ENCODE results near the gene SERTAD2. TPM values are rescaled to one million over a fixed set of nuclear protein-coding genes. Genes with fewer than 3 reads are reported as not detected.
A peak's percentile ranks its signal among the peaks of the same experiment; 100 is the strongest.

SERTAD2 gene
- total RNA-seq, 1 donor from 2014 or later: 42.2 TPM

DNA sequence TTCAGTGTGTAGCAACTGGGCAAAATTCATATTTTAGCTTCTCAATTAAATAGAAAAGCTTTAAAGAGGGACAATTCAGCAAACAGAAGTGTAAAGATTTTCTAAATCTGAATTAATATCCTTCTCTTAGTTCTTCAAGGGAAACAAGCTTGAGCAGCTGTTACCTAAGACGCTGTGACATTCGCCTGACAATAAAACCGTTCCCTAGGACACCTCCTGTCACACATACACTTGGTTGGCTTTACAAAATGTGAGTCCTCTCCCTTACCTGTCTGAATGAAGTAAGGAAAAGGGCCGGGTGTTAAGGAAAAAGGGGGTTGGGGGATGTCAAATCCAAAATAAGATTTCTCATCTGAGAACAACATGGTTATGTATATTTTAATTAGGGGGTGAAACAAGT, 2.1 kb downstream of the SERTAD2 start:
- Mint-ChIP-seq H3K27me3 (ENCODE audit: low read depth, unreplicated experiment) (no peaks in the 10 kb centered on the region), H3K9me3 (ENCODE audit: unreplicated experiment) (no peaks in the 10 kb centered on the region), H3K36me3 (ENCODE audit: low read depth, unreplicated experiment) (peaks cover 1% of the 10 kb centered on the region), H3K4me1 (ENCODE audit: low read depth, unreplicated experiment) (peaks cover 55% of the 10 kb centered on the region), H3K27ac (ENCODE audit: unreplicated experiment) (no peak overlapping the region), H3K4me3 (ENCODE audit: unreplicated experiment) (peak overlapping the region; percentile 91)
- Histone ChIP-seq H2AFZ (ENCODE audit: low read depth, low read length) (no peak overlapping the region), H3K4me2 (ENCODE audit: low read length) (peak overlapping the region; percentile 92), H3K9me3 (ENCODE audit: insufficient read depth, low read depth, low read length) (no peaks in the 10 kb centered on the region), H3K9ac (ENCODE audit: low read length) (peak overlapping the region; percentile 5), H3K4me1 (ENCODE audit: insufficient read depth, low read length) (peaks cover 30% of the 10 kb centered on the region), H4K20me1 (ENCODE audit: insufficient read depth, low read length) (peaks cover 50% of the 10 kb centered on the region), H3K27ac (ENCODE audit: low read depth, low read length) (no peak overlapping the region), H3K36me3 (ENCODE audit: insufficient read depth, low read length) (no peaks in the 10 kb centered on the region), H3K79me2 (ENCODE audit: insufficient read depth, low read length) (peaks cover 65% of the 10 kb centered on the region), H3K27me3 (ENCODE audit: insufficient read depth, low read length) (no peaks in the 10 kb centered on the region), H3K4me3 (ENCODE audit: insufficient read depth, low read depth, low read length) (no peak overlapping the region)
- no peak for FAIRE-seq
- no peak for DNase-seq (ENCODE audit: low read depth)
- TF ChIP-seq, protein P1, sequence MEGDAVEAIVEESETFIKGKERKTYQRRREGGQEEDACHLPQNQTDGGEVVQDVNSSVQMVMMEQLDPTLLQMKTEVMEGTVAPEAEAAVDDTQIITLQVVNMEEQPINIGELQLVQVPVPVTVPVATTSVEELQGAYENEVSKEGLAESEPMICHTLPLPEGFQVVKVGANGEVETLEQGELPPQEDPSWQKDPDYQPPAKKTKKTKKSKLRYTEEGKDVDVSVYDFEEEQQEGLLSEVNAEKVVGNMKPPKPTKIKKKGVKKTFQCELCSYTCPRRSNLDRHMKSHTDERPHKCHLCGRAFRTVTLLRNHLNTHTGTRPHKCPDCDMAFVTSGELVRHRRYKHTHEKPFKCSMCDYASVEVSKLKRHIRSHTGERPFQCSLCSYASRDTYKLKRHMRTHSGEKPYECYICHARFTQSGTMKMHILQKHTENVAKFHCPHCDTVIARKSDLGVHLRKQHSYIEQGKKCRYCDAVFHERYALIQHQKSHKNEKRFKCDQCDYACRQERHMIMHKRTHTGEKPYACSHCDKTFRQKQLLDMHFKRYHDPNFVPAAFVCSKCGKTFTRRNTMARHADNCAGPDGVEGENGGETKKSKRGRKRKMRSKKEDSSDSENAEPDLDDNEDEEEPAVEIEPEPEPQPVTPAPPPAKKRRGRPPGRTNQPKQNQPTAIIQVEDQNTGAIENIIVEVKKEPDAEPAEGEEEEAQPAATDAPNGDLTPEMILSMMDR (IDR thresholded peaks at IDR 0.05; ENCODE audit: insufficient read depth, low read depth, low read length): no peak
- no peak for TF ChIP-seq EZH2 (IDR thresholded peaks at IDR 0.05; ENCODE audit: insufficient read depth, low read length)

DNA sequence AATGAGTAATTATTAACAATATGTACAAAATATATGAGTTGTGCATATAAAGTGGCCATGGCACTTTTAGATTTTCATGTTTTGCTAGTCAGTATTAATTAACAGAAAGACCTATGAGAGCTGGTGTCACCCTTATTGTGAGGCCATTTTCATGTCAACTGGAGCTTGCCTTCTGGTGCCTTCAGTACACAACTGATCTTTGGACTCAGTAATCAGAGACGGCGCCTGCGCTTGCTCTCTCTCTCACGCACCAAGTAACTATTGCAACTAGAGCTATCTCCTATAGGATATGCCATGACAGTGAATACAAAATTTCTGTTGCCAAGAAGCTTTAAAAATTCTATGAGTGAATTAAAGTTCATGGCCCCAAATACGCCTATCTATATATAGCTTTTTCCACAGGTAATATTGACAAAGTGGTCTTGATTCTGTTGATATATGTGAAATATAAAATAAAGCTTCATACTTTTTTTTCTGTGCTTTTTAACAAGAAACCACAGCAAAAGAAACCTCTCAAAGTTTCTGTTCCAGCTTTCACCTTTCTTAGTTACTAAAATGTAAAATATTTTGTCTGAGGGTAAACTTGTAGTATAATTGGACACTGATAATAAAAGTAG, 2.9 kb downstream of the SERTAD2 start:
- H3K36me3 Mint-ChIP-seq (ENCODE audit: low read depth, unreplicated experiment): peaks cover 1% of the 10 kb centered on the region
- no peaks in the 10 kb centered on the region for H3K9me3 Mint-ChIP-seq (ENCODE audit: unreplicated experiment)
- H3K4me3 ChIP-seq (ENCODE audit: insufficient read depth, low read depth, low read length): no peak overlapping the region
- no peak overlapping the region for H2AFZ ChIP-seq (ENCODE audit: low read depth, low read length)
- H3K27ac ChIP-seq (ENCODE audit: low read depth, low read length): no peak overlapping the region
- DNase-seq (ENCODE audit: low read depth) (no peak), FAIRE-seq (no peak)
- no peaks in the 10 kb centered on the region for H3K9me3 ChIP-seq (ENCODE audit: insufficient read depth, low read depth, low read length)
- H3K4me3 Mint-ChIP-seq (ENCODE audit: unreplicated experiment): peak overlapping the region; percentile 91
- no peak overlapping the region for H3K27ac Mint-ChIP-seq (ENCODE audit: unreplicated experiment)
- peaks cover 36% of the 10 kb centered on the region for H3K4me1 ChIP-seq (ENCODE audit: insufficient read depth, low read length)
- peaks cover 58% of the 10 kb centered on the region for H3K4me1 Mint-ChIP-seq (ENCODE audit: low read depth, unreplicated experiment)
- peaks cover 73% of the 10 kb centered on the region for H3K79me2 ChIP-seq (ENCODE audit: insufficient read depth, low read length)
- H4K20me1 ChIP-seq (ENCODE audit: insufficient read depth, low read length): peaks cover 58% of the 10 kb centered on the region
- no peaks in the 10 kb centered on the region for H3K36me3 ChIP-seq (ENCODE audit: insufficient read depth, low read length)
- H3K4me2 ChIP-seq (ENCODE audit: low read length): no peak overlapping the region
- H3K27me3 ChIP-seq (ENCODE audit: insufficient read depth, low read length): no peaks in the 10 kb centered on the region
- no peaks in the 10 kb centered on the region for H3K27me3 Mint-ChIP-seq (ENCODE audit: low read depth, unreplicated experiment)
- H3K9ac ChIP-seq (ENCODE audit: low read length): no peak overlapping the region
- TF ChIP-seq, protein P1 (IDR thresholded peaks at IDR 0.05; ENCODE audit: insufficient read depth, low read depth, low read length): no peak
- TF ChIP-seq EZH2 (IDR thresholded peaks at IDR 0.05; ENCODE audit: insufficient read depth, low read length): no peak

DNA sequence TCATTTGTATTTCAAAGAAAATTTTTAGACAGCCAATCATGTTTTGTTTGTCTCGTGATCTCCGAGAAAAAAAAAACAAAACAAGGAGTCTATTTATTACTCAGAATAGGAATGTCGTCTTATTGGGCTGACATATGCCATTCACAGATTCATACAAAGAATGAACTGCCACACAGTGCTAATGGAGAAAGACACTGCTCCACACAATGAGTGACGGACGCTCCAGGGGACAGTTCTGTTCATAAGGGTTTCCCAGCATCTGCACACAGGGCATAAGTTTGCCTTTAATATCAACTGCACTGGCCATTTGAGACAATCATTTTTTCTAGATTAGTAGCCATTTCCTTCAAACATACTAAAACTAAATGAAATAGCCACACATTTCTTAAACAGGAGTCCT, 3.4 kb downstream of the SERTAD2 start:
- Histone ChIP-seq H3K4me2 (ENCODE audit: low read length) (no peak overlapping the region), H3K9ac (ENCODE audit: low read length) (no peak overlapping the region), H3K36me3 (ENCODE audit: insufficient read depth, low read length) (no peaks in the 10 kb centered on the region), H3K9me3 (ENCODE audit: insufficient read depth, low read depth, low read length) (no peaks in the 10 kb centered on the region), H3K27ac (ENCODE audit: low read depth, low read length) (no peak overlapping the region), H3K27me3 (ENCODE audit: insufficient read depth, low read length) (no peaks in the 10 kb centered on the region), H2AFZ (ENCODE audit: low read depth, low read length) (no peak overlapping the region), H3K4me1 (ENCODE audit: insufficient read depth, low read length) (peaks cover 37% of the 10 kb centered on the region), H3K79me2 (ENCODE audit: insufficient read depth, low read length) (peaks cover 78% of the 10 kb centered on the region), H3K4me3 (ENCODE audit: insufficient read depth, low read depth, low read length) (no peak overlapping the region), H4K20me1 (ENCODE audit: insufficient read depth, low read length) (peaks cover 58% of the 10 kb centered on the region)
- Mint-ChIP-seq H3K27ac (ENCODE audit: unreplicated experiment) (peak overlapping the region; percentile 21), H3K4me3 (ENCODE audit: unreplicated experiment) (peak overlapping the region; percentile 25), H3K27me3 (ENCODE audit: low read depth, unreplicated experiment) (no peaks in the 10 kb centered on the region), H3K36me3 (ENCODE audit: low read depth, unreplicated experiment) (peaks cover 1% of the 10 kb centered on the region), H3K9me3 (ENCODE audit: unreplicated experiment) (no peaks in the 10 kb centered on the region), H3K4me1 (ENCODE audit: low read depth, unreplicated experiment) (peaks cover 54% of the 10 kb centered on the region)
- FAIRE-seq: no peak
- no peak for DNase-seq (ENCODE audit: low read depth)
- TF ChIP-seq, protein P1 (IDR thresholded peaks at IDR 0.05; ENCODE audit: insufficient read depth, low read depth, low read length): no peak
- TF ChIP-seq EZH2 (IDR thresholded peaks at IDR 0.05; ENCODE audit: insufficient read depth, low read length): no peak

Data from astrocyte (in vitro differentiated cells and primary cell).